Posterior vena cava (tissue), 2 donors: ENCODE data around the gene IL34. TPM values are rescaled to one million over a fixed set of nuclear protein-coding genes. Genes with fewer than 3 reads are reported as not detected.
A peak's percentile ranks its signal among the peaks of the same experiment; 100 is the strongest.

Experiments used
- DNase-seq: peaks from one replicate; pipeline ENCODE4 v3.0.0-alpha.2; 2020; ENCODE audit warnings: low spot score
- intact Hi-C, 2 donors: fragments of 100-400 bp; cut with DNase I; formaldehyde crosslinking; loops; one replicate each; pipeline versions ENCODE4 v1.14.1 to v1.14.2; 2022 to 2023
- total RNA-seq, 2 donors: library from RNA; stranded (reverse); fragmentation: NEBNext Ultra II Directional; extraction: Animal tissue kit (Norgen Biotek cat#: 25700); gene quantifications; one replicate each; pipeline ENCODE4 v1.2.1, GENCODE V29; 2021
- donor health status: DM: yes; HTN: yes; CAD: no.
- donor health status: DM: yes; HTN: yes; CAD: no.

IL34 gene
- total RNA-seq, 2 donors from 2014 or later: 4.0 to 4.3 TPM

GRCh38 chr16:70692873-70693671 lies 46.7 kb downstream of the IL34 start:
- no peak for DNase-seq
- intact Hi-C loops: no loop called here

DNA sequence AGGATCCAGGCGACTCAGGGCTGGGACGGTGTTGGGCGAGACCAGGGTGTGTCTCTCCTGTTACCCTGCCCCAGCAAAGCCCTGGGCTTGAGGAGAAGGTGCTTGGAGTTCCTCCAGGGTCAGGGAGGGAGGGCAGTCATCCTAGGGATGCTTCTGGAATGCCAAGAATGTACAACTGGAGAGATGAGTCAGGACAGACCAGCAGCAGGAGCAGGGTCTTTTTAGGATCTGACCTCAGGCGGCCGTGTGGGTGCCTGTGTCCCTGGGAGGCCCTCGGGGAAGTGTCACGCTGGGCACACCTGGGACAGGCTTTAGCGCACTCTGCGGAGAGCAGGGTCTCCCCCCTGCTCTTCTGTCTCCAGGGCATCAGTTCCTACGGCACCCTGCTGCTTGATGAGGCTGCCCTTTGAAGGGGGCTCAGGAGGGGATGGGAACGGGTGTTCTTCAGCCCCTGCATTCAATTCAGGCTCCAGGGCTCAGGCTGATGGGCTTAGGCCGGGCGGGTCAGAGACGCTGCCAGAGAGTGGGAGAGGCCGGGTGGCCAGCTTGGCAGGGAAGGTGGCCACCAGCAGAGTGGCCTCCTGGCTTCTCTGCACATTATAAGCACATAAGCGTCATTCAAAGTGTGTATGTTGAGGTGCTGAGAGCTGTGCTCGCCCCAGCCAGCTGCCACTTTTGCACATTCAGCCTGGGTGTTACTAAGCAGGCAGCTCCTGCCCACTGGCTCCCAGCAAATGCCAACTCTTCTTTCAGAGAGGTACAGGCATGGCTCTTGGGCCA lies 47.9 kb downstream of the IL34 start:
- intact Hi-C loops: no loop called here
- DNase-seq: no peak

DNA sequence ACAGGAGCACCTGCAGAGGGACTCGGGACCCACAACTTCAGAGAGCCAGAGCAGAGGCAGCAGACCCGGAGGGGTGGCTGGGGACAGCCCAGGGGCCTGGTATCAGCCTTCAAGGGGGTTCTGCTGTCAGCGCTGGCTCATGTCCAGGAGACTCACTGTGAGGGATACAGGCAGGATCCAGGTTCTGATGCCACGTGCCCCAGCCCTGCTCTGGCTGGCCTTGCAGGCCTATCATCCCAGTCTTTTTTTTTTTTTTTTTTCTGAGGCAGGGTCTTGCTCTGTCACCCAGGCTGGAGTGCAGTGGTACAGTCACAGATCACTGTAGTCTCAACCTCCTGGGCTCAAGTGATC lies 48.5 kb downstream of the IL34 start:
- intact Hi-C loops: no loop called here
- no peak for DNase-seq

- DNase-seq: no peak
- intact Hi-C loops: no loop called here
Measured at GRCh38 chr16:70695331-70696070, 49.1 kb downstream of the IL34 start.

GRCh38 chr16:70696355-70696754 lies 50.0 kb downstream of the IL34 start:
- no peak for DNase-seq
- intact Hi-C loops: no loop called here

DNA sequence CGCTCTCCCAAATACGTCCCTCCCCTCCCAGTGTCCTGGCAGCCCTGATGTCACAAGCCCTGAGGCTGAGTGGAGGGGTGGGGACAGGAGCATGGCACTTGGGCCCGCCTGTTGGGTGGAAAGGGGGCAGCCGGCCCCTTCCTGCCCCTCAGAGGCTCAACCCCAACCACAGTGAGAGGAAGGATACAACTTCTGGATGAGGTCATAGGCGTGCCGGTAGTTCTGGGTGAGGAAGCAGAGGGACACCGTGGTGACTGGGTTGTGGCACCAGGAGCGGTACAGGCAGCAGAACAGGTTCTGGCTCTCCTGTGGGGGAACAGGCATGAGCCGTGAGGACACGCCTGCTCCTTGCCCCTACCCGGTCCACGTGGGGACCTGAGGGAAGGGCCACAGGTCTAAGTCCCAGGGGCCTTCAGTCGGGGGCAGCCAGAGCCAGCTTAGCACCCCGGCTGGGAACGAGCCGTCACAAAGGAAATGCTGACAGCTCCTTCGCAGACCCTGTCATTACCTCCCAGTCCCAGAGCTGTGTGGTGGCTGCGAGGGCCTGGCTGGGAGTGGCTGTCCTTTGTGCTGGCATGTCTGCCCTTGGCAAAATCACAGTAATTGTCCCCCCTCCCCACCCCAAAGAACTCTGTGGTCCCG lies 50.7 kb downstream of the IL34 start:
- DNase-seq: no peak
- intact Hi-C loops: no loop called here

DNA sequence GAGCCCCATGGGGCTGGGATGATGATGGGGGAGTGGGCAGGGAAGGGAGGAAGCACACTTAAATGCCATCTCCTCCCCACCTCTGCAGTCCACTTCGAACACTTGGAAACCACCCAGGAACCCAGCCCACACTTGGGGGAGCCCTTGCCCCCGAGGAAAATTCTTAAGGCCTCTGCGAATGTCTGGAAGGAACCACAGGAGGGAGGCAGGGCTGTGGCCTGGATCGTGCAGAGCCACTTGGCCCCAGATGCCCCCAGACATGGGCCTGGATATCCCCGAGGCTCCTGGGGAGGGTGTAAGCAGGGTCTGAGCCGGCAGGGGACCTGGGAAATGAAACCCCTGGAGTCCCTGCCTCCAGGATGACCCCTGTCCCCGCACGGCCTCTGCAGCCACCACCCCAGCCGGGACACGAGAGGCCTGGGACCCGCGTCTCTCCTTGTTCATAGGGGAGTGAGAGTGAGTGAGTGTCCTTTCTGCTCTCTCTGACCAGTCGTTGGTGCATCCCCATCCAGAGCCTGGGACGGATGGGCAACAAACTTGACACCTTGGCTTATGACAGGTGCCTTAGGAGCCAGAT lies 51.3 kb downstream of the IL34 start:
- intact Hi-C loops: no loop called here
- no peak for DNase-seq

- no peak for DNase-seq
- intact Hi-C loops: no loop called here
Measured at GRCh38 chr16:70698901-70699300, 52.5 kb downstream of the IL34 start.

- no peak for DNase-seq
- intact Hi-C loops: loop anchor here in 1 of 2 donors (5.0 kb wide), 1 partner anchor 38 kb away; no protein-coding TSS in a partner anchor
Measured at GRCh38 chr16:70699696-70700095, 53.3 kb downstream of the IL34 start.

DNA sequence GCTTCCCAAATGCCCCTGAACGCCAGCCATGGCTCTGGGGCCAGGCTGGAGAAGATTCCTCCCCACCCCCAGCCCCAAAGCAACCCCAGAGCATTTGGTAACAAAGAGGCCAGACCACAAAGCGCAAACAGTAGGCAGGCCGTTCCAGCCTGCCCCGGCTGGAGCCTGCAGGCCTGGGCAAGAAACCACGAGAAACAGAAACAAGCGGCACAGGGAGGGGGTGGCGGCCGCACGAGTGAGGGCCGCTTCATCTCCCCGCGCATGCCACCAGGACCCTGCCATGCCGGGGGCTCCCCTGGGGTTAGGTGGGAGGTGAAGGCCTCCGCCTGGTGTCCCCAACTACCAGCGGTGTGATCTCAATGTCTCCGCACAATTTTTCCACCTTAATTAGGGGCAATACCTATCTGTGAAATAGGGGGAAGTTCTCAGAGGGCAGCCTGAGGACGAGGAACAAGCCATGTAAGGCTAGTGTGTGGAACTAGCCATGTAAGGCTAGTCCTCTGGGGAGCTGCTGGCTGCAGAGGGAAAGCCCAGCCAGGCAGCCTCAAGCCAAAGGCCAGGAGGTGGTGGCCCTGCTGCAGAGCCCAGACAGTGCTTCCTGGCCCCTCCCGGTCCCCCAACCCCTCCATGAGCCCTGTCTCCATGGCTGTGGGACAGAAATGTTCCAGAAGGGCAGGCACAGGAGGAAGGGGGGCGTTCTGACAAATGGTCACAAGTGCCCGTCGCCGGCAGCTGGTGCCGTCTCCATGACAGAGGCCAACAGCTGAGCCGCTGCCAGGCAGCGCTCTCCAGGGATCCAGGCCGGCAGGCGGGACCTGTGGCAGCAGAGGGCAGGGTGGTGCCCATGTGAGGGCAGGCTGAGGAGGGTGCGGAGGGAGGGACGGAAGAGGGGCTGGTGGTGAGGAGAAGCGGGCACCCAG lies 54.0 kb downstream of the IL34 start:
- intact Hi-C loops: loop anchor here in 1 of 2 donors (5.0 kb wide), 1 partner anchor 37 kb away; no protein-coding TSS in a partner anchor
- no peak for DNase-seq

- intact Hi-C loops: loop anchor here in 1 of 2 donors (5.0 kb wide), 1 partner anchor 36 kb away; no protein-coding TSS in a partner anchor
- DNase-seq: no peak
Measured at GRCh38 chr16:70701036-70701435, 54.7 kb downstream of the IL34 start.

DNA sequence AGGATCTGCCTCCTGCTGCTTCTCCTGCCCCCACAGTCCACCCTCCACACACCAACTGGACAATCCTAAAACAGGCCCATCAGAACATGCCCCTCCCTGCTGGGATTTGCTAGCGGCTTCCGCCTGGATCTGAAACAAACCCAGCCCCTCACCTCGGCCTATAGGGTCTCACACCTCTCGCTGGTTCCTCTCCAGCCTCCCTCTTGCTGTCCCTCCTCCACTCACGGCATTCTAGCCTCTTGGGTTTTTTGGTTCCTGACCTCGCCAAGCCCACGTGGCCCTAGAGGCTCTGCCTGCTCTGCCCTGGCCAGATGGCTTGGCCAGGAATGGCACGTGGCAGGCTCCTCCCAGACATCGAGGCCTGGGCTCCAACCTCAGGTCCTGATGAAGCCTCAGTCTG lies 55.2 kb downstream of the IL34 start:
- no peak for DNase-seq
- intact Hi-C loops: loop anchor here in 1 of 2 donors (5.0 kb wide), 1 partner anchor 36 kb away; no protein-coding TSS in a partner anchor

- intact Hi-C loops: loop anchor here in 1 of 2 donors (5.0 kb wide), 1 partner anchor 35 kb away; no protein-coding TSS in a partner anchor
Measured at GRCh38 chr16:70701998-70702397, 55.6 kb downstream of the IL34 start.

DNA sequence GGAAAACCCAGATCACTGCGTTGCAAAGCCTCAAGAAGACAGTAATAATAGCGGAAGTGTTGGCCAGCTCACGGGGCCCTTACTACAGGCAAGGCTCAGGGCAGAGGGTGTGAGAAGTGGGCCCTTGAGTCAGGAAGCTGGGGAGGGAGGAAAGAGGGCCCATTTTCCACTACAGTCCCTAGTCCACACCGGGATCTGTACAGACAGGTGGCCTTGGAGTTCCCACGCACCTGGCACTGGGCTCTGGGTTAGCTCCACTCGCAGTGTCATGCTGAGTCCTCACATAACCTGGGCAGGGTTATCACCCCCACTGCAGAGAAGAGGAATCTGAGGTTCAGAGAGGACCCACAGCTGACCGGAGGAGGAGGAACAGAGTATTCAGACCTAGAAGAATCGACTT lies 56.3 kb downstream of the IL34 start:
- DNase-seq: no peak
- intact Hi-C loops: loop anchor here in 1 of 2 donors (5.0 kb wide), 1 partner anchor 35 kb away; no protein-coding TSS in a partner anchor

More at GRCh38 chr16:70701998-70702397, 55.6 kb downstream of the IL34 start:
- no peak for DNase-seq

GRCh38 chr16:70703041-70703834 lies 56.9 kb downstream of the IL34 start:
- DNase-seq: peak; percentile 93
- intact Hi-C loops: loop anchor here in 1 of 2 donors (5.0 kb wide), 1 partner anchor 34 kb away; no protein-coding TSS in a partner anchor

- intact Hi-C loops: loop anchor here in 1 of 2 donors (5.0 kb wide), 1 partner anchor 33 kb away; no protein-coding TSS in a partner anchor
- no peak for DNase-seq
Measured at GRCh38 chr16:70703835-70704381, 57.5 kb downstream of the IL34 start.
